Suprapubic skin (tissue), 4 donors: ENCODE results near the gene ADI1.

Source experiments
- POLR2A ChIP-seq, 2 donors: fragments of 450-650 bp; IDR thresholded peaks; one replicate each; pipeline ENCODE4 v1.6.1; 2017; ENCODE audit warnings: antibody characterized with exemption in 2 of 2, mild to moderate bottlenecking in 2 of 2, moderate library complexity in 2 of 2
- POLR2AphosphoS5 ChIP-seq, 3 donors: sonication (generic); formaldehyde crosslinking; IDR thresholded peaks; one replicate each; pipeline ENCODE4 v1.6.1; 2017; ENCODE audit warnings: antibody characterized with exemption in 3 of 3
- TF ChIP-seq, protein P1 (sequence below), 2 donors: fragments of 200-600 bp in 1 of 2; fragments of 450-650 bp in 1 of 2; sonication (generic) in 1 of 2; IDR thresholded peaks; one replicate each; pipeline ENCODE4 v1.5.1; 2016 to 2019; ENCODE audit warnings: antibody characterized with exemption in 2 of 2, mild to moderate bottlenecking in 1 of 2, moderate library complexity in 1 of 2

DNA sequence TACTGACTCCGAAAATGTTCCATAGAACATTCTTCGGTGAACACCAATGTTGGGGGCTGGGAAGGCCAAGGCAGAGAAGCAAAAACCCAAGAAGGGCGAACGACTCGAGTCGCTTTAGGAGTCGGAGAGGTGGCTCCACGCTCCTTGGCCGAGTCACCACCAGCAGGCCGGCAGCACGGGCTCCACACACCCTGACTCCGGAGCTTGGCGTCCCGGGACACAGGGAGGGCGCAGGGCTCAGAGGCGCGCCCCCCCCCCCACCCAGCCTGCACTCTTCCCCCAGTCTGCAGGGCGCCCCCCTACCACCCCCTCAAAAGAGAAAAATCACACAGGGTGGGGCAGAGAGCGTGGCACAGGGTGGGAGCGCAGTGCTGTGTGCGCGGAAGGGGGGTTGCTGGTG, 7.5 kb upstream of the ADI1 start:
- no peak for TF ChIP-seq POLR2AphosphoS5 (IDR thresholded peaks at IDR 0.05)
- TF ChIP-seq POLR2A (IDR thresholded peaks at IDR 0.05), result no peak
- TF ChIP-seq, protein P1, sequence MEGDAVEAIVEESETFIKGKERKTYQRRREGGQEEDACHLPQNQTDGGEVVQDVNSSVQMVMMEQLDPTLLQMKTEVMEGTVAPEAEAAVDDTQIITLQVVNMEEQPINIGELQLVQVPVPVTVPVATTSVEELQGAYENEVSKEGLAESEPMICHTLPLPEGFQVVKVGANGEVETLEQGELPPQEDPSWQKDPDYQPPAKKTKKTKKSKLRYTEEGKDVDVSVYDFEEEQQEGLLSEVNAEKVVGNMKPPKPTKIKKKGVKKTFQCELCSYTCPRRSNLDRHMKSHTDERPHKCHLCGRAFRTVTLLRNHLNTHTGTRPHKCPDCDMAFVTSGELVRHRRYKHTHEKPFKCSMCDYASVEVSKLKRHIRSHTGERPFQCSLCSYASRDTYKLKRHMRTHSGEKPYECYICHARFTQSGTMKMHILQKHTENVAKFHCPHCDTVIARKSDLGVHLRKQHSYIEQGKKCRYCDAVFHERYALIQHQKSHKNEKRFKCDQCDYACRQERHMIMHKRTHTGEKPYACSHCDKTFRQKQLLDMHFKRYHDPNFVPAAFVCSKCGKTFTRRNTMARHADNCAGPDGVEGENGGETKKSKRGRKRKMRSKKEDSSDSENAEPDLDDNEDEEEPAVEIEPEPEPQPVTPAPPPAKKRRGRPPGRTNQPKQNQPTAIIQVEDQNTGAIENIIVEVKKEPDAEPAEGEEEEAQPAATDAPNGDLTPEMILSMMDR (IDR thresholded peaks at IDR 0.05), result no peak
